ENCODE data around the gene LSM12. TPM values are rescaled to one million over a fixed set of nuclear protein-coding genes. Genes with fewer than 3 reads are reported as not detected.
"Not testable (repeated sequence)": the region's sequence is repeated elsewhere in the genome, so short reads cannot be mapped to it uniquely, and the experiment has no call there.

The LSM12 gene
- total and polyA plus RNA-seq, 10 donors, result 18.9 to 43.1 (median 27.9) TPM

DNA sequence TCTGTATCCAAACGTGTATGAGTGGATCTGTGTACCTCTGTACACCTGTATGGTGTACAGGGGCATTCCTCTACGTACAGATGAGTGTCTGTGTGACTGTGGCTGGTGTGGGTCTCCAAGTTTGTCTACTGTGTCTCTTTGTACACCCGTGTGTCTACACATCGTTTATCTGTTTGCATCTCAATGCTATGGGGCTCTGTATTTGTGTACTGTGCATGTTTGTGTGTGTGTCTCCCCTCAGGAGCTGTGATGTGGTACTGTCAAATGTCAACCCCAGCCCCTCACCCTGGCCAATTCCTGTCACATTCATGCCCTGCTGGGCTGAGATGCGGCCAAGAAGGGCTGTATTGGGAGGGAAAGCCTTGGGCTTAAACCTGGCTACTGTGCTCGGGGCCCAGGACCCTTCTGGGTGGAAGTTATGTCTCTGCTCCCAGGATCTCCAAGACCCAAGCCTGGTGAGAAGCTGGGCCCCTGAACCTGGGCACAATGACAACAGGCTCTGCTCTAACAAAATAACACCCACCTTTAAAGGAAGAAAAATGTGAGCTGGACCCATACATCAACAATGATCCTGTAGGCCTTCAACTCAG is 65.5 kb downstream of the LSM12 start:
- Histone ChIP-seq H3K36me3 (no peaks in the 10 kb centered on the region), H3K4me1 (peaks cover 13 to 19% (median 18%) of the 10 kb centered on the region in 6 donors), H3K27me3 (replicated peaks in 1 of 7) (peaks cover 8 to 45% (median 35%) of the 10 kb centered on the region in 7 donors), H3K4me3 (no peak overlapping the region), H3K9me3 (no peaks in the 10 kb centered on the region), H3K27ac (no peak overlapping the region)
- TF ChIP-seq, protein P1, sequence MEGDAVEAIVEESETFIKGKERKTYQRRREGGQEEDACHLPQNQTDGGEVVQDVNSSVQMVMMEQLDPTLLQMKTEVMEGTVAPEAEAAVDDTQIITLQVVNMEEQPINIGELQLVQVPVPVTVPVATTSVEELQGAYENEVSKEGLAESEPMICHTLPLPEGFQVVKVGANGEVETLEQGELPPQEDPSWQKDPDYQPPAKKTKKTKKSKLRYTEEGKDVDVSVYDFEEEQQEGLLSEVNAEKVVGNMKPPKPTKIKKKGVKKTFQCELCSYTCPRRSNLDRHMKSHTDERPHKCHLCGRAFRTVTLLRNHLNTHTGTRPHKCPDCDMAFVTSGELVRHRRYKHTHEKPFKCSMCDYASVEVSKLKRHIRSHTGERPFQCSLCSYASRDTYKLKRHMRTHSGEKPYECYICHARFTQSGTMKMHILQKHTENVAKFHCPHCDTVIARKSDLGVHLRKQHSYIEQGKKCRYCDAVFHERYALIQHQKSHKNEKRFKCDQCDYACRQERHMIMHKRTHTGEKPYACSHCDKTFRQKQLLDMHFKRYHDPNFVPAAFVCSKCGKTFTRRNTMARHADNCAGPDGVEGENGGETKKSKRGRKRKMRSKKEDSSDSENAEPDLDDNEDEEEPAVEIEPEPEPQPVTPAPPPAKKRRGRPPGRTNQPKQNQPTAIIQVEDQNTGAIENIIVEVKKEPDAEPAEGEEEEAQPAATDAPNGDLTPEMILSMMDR (IDR thresholded peaks at IDR 0.05 in 8 of 11, conservative IDR thresholded peaks at IDR 0.05 in 3 of 11), result no peak
- TF ChIP-seq POLR2A (IDR thresholded peaks at IDR 0.05), result no peak
- TF ChIP-seq POLR2AphosphoS5 (IDR thresholded peaks at IDR 0.05), result no peak
- DNase-seq, result no peak
- 79 to 85% (median 81%) methylated on average over 6 of the region's 6 CpGs for WGBS, 5 donors
- intact Hi-C loops (cut with DNase I; ENCODE audit: low total_unique reads), result no loop called here

DNA sequence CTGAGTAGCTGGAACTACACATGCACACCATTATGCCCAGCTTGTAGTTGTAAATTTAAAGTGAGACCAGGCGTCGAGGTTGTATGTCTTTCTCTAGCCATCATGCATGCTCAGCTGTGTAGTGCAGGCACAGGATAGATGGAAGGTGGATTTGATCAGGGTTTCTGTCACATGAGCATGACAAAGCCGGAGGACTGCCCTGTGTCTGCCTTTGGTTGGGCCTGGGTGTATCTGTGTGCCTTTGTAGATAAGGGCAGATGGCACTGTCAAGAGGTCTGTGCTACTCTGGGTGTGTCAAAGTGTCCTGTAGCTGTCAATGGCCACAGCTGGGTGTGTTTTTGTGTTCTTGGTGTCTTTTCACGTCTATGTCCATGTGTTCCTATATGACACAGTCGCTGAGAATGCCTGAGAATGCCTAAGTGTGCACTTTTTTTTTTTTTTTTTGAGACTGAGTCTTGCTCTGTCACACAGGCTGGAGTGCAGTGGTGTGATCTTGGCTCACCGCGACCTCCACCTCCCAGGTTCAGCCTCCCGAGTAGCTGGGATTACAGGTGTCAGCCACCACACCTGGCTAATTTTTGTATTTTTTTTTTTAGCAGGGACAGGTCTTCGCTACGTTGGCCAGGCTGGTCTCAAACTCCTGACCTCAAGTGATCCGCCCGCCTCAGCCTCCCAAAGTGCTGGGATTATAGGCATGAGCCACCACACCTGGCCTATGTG is 66.2 kb downstream of the LSM12 start:
- Histone ChIP-seq H3K9me3 (no peaks in the 10 kb centered on the region), H3K4me1 (peaks cover 6 to 13% (median 11%) of the 10 kb centered on the region in 6 donors), H3K27ac (no peak overlapping the region), H3K4me3 (no peak overlapping the region), H3K27me3 (replicated peaks in 1 of 7) (peaks cover 3 to 40% (median 29%) of the 10 kb centered on the region in 7 donors), H3K36me3 (no peaks in the 10 kb centered on the region)
- WGBS, 5 donors, result 84 to 92% (median 90%) methylated on average over 10 to 12 of the region's 12 CpGs
- DNase-seq, result no peak
- intact Hi-C loops (cut with DNase I; ENCODE audit: low total_unique reads), result no loop called here
- TF ChIP-seq POLR2AphosphoS5 (IDR thresholded peaks at IDR 0.05), result no peak
- TF ChIP-seq POLR2A (IDR thresholded peaks at IDR 0.05), result no peak
- TF ChIP-seq, protein P1 (IDR thresholded peaks at IDR 0.05 in 8 of 11, conservative IDR thresholded peaks at IDR 0.05 in 3 of 11), result no peak

DNA sequence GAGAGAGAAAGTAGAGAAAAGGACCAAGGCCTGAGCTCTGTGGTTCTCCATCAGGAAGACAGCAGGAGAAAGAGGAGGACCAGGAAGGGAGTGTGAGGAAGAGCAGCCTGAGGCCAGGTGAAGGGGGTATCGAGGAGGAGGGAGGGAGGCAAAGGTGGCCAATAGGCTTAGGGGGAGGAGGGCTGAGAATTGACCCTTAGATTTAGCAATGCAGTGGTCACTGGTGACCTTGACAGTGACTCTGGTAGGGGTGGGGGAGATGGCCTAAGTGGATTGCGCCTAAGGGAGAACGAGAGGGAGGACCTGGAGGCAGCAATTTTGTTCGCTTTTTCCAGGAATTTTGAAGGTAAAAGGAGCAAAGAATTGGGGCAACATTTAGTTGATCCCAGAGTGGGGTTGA is 67.4 kb downstream of the LSM12 start:
- no peak overlapping the region for H3K27ac ChIP-seq
- DNase-seq, result no peak
- TF ChIP-seq, protein P1 (IDR thresholded peaks at IDR 0.05 in 8 of 11, conservative IDR thresholded peaks at IDR 0.05 in 3 of 11), result no peak
- no peak for TF ChIP-seq POLR2A (IDR thresholded peaks at IDR 0.05)
- TF ChIP-seq POLR2AphosphoS5 (IDR thresholded peaks at IDR 0.05), result no peak
- 77 to 91% (median 81%) methylated on average over 4 of the region's 4 CpGs for WGBS, 5 donors
- H3K9me3 ChIP-seq, result no peaks in the 10 kb centered on the region
- no peak overlapping the region for H3K4me3 ChIP-seq
- no peaks in the 10 kb centered on the region for H3K36me3 ChIP-seq
- intact Hi-C loops (cut with DNase I; ENCODE audit: low total_unique reads), result no loop called here
- H3K27me3 ChIP-seq (replicated peaks in 1 of 7), result peaks cover 0 to 40% (median 20%) of the 10 kb centered on the region in 7 donors
- H3K4me1 ChIP-seq, result peaks cover 0 to 11% (median 7%) of the 10 kb centered on the region in 6 donors

DNA sequence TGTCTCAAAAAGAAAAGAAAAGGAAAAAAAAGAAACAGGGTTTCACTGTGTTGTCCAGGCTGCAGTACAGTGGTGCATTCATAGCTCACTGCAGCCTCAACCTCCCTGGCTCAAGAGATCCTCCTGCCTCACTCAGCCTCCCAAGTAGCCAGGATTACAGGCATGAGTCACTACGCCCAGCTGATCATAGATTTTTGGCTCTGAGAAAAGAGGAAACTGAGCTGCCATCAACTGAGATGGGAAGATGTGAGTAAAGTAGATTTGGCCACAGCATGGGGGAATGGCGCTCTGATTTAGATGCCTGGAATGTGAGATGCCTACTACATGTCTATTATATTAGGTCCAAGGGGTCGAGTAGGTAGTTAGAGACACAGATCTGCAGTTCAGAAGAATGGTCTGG is 67.9 kb downstream of the LSM12 start:
- Histone ChIP-seq H3K27me3 (replicated peaks in 1 of 7) (peaks cover 0 to 39% (median 20%) of the 10 kb centered on the region in 7 donors), H3K4me3 (no peak overlapping the region), H3K9me3 (no peaks in the 10 kb centered on the region), H3K36me3 (no peaks in the 10 kb centered on the region), H3K27ac (no peak overlapping the region), H3K4me1 (peaks cover 0 to 11% (median 7%) of the 10 kb centered on the region in 6 donors)
- no peak for DNase-seq
- intact Hi-C loops (cut with DNase I; ENCODE audit: low total_unique reads), result no loop called here
- WGBS, 5 donors, result 68 to 87% (median 75%) methylated on average over 3 of the region's 3 CpGs
- TF ChIP-seq POLR2A (IDR thresholded peaks at IDR 0.05), result no peak
- no peak for TF ChIP-seq POLR2AphosphoS5 (IDR thresholded peaks at IDR 0.05)
- TF ChIP-seq, protein P1 (IDR thresholded peaks at IDR 0.05 in 8 of 11, conservative IDR thresholded peaks at IDR 0.05 in 3 of 11), result no peak

DNA sequence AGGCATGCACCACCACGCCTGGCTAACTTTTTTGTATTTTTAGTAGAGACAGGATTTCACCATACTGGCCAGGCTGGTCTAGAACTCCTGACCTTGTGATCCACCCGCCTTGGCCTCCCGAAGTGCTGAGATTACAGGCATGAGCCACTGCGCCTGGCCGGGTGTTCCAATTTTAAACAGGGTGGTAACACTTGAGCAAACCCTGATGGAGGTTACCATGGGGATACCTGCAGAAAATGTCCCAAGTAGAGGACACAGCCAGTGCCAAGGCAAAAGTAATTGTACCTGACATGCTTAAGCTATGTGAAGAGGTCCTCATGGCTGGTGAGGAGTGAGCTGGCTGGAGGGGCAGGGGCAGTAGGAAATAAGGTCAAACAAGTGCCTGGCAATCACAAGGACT is 69.3 kb downstream of the LSM12 start:
- WGBS, 5 donors, result 76 to 93% (median 84%) methylated on average over 5 of the region's 5 CpGs
- H3K9me3 ChIP-seq; H3K27ac ChIP-seq; H3K4me3 ChIP-seq; DNase-seq; intact Hi-C loops (cut with DNase I; ENCODE audit: low total_unique reads); H3K36me3 ChIP-seq: not testable (repeated sequence)
- Histone ChIP-seq H3K4me1 (peaks cover 0 to 11% (median 7%) of the 10 kb centered on the region in 6 donors), H3K27me3 (replicated peaks in 1 of 7) (peaks cover 0 to 34% (median 20%) of the 10 kb centered on the region in 7 donors)

Data from spleen (tissue), 11 donors.